Keratinocyte (primary cell): Measurements from ENCODE around the gene DIDO1.
"Not testable (repeated sequence)": the region's sequence is repeated elsewhere in the genome, so short reads cannot be mapped to it uniquely, and the experiment has no call there.

ENCODE experiments used
- EZH2 ChIP-seq: IDR thresholded peaks from one replicate; pipeline ENCODE4 v1.6.1; 2012; ENCODE audit warnings: inconsistent platforms, mild to moderate bottlenecking, low read length, moderate library complexity
- TF ChIP-seq, protein P1 (sequence below), 3 experiments: IDR thresholded peaks in 1 of 3; conservative IDR thresholded peaks in 1 of 3; optimal IDR thresholded peaks in 1 of 3; 2 replicates in 2 of 3; 3 replicates in 1 of 3; pipeline versions ENCODE3 to v1.5.1; 2011; ENCODE audit warnings: low read length in 3 of 3, mild to moderate bottlenecking in 3 of 3, moderate library complexity in 2 of 3, control low read depth in 1 of 3, inconsistent platforms in 1 of 3; ENCODE audit not compliant: insufficient read depth in 2 of 3; ENCODE audit errors: extremely low read depth in 1 of 3

DNA sequence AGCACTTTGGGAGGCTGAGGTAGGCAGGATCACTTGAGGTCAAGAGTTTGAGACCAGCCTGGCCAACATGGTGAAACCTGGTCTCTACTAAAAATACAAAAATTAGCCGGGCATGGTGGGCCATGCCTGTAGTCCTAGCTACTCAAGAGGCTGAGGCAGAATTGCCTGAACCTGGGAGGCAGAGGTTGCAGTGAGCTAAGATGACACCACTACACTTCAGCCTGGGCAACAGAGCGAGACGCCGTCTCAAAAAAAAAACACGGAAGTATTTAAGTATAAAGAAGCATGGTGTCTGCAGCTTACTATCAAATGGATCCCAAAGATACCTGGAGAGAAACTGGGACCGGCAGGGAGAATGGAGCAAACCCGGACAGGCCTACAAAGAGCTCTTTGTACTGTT, 77.4 kb downstream of the DIDO1 start:
- TF ChIP-seq, protein P1, sequence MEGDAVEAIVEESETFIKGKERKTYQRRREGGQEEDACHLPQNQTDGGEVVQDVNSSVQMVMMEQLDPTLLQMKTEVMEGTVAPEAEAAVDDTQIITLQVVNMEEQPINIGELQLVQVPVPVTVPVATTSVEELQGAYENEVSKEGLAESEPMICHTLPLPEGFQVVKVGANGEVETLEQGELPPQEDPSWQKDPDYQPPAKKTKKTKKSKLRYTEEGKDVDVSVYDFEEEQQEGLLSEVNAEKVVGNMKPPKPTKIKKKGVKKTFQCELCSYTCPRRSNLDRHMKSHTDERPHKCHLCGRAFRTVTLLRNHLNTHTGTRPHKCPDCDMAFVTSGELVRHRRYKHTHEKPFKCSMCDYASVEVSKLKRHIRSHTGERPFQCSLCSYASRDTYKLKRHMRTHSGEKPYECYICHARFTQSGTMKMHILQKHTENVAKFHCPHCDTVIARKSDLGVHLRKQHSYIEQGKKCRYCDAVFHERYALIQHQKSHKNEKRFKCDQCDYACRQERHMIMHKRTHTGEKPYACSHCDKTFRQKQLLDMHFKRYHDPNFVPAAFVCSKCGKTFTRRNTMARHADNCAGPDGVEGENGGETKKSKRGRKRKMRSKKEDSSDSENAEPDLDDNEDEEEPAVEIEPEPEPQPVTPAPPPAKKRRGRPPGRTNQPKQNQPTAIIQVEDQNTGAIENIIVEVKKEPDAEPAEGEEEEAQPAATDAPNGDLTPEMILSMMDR (optimal IDR thresholded peaks at IDR 0.05 in 1 of 3, IDR thresholded peaks at IDR 0.05 in 1 of 3, conservative IDR thresholded peaks at IDR 0.05 in 1 of 3; ENCODE audit: extremely low read depth in 1 of 3, insufficient read depth in 2 of 3, low read length in 3 of 3), result not testable (repeated sequence)
- TF ChIP-seq EZH2, result not testable (repeated sequence)
